ENCODE data around the gene ADAMTS15.

Gene ADAMTS15

DNA sequence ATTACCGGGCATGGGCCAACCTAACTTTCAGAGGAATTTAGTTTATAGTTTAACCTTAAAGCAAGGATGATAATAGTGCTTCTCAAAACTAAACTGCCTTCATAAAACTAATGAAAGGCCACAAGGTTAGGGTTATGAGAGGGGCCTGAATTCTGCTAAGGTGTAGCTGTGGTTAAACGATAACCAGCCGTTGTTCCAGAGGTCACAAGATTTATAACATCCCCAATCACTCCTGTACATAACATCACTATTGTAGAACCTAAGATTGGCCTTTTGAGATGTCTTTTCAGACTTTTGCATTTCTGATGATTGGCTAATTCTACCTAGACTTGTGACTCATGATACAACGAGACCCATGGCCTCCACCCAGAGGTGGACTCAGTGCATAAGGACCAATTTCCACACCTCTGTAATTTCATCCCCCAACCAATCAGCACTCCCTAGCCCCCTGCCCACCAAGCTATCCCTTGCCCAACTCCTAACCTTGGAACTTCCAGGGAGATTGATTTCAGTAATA, 69.8 kb downstream of the ADAMTS15 start:
- DNase-seq, result no peak

DNA sequence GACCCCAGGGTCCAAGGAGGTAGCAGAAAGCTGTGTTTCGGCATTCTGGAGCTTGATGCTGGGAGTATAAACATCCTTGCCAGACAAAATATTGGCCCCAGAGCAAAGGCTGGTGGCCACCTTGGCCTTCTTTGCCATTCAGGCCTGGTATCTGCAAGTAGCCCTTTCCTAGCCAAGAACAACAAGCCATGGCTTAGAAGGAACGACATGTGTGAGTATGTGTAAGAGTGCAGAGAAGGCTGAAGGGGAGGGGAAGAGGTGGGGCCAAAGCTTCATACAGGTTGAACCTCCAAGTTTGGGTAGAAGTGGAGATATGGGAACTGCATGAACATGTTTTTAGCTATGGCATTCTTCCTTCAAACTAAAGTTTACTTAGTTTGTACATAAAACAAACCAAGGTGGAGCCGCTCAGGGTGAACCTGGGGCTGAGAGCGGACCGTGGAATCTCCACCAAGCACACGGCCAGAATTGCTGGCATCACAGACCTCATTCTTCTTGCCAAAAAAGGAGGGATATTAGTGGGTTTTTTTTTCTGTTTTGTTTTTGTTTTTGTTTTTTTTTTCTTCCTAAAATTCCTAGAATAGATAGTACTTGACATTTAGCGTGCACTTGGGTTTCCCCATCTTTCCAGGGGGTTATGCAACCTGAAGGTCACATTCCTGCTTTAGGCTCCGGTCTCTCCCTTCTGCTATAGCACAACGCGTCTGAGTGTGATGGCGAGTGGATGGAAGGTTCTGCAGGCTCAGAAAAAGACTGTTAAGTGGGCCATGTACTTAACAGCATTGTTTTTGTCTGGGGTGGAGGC, 70.9 kb downstream of the ADAMTS15 start:
- DNase-seq, result no peak

- DNase-seq, result no peak
These were observed 71.8 kb downstream of the ADAMTS15 start for GRCh38 chr11:130520271-130520671.

DNA sequence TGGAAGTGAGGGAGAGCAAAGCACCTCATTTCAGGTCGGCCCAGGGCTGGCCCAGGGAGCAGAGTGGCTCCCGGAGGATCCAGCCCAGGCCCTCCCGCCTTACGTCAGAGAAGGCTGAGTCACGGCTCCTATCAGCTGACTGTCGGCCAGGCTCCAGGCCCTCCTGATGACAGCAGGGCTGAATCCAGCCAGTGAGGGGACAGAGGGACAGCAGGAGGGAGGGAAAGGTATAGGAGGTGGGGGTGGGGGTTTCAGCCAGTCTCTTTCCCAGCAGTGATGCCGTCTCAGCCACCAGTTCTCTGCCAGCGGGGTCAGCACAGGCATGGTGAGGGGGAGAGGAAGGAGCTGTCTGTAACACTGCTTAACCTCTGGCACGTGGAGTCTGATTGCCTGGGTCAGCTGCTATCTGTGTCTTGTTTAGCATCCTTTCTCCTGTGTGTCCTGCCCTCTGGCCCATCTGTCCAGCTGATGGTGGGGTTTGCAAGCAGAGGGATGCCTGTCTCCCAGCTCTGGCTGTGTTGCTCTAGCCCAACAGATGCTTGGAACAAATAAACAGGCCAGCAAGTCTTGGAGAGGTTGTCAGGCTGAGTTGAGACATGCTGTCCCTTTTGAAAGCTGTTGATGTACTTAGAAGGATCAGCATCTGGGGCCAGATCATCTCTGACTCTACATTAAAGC, 74.0 kb downstream of the ADAMTS15 start:
- no peak for DNase-seq

DNA sequence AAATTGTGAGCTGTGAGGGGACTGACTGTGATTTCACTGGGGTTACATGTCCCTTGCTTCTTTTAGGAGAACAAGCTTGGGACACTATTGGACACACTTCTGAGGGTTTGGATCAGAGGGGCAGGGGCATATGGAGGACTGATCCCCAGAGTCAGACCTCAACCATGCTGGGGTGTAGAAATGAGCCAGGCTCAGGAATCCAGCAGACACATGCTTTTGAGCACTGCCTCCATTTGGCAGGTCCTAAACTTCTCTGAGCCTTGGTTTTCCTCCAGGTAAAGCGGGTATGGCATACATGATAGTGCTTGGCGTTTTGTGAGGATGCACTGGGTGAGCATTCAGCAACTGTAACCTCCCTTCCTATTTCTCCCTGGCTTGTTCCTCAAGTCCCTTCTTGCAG, 74.7 kb downstream of the ADAMTS15 start:
- DNase-seq, result no peak

- DNase-seq, result no peak
These were observed 75.2 kb downstream of the ADAMTS15 start for GRCh38 chr11:130523609-130524008.

DNA sequence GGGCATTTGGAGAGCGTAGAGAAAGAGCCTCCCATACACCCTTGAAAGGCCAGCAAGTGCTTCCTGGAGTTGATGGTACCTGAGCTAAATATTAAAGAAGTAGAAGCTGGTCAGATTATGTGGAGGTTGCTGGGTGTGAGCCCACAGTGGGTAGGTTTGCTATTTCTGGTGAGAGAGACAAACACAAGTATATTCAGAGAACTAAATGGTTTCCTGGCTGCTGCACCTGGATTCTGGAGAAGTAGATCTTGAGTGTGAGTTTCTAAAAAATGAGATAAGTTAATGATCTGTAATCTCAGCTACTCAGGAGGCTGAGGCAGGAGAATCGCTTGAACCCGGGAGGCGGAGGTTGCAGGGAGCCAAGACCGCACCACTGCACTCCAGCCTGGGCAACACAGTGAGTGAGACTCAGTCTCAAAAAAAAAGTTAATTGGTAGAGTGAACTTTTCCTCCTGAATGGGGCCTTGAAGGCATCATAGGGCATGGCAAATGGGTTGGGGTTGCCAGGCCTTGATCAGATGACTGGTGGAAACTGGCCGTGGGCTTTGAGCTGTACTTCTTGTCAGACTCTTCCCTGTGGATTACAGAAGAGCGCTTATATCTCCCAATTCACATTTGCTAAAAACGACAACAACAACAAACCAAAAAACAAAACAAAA, 75.8 kb downstream of the ADAMTS15 start:
- DNase-seq, result no peak

DNA sequence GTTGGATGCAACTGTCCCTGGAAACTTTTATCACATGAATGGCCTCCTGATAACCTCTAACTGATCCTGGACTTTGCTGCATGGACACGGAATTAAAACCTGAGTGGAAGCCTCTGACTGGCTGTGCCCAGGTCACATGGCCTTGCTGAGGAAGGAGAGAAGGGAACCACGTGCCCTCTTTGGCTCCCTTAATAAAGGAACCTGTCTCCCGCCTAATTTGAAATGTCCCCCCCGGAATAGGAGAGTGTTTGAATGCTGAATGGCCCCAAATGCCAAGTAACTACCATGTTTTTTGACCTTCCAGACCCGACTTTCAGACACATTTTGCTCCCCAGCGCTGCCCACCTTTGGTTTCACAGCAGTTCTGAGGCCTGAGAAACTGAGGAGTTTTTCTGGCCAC, 76.9 kb downstream of the ADAMTS15 start:
- DNase-seq, result no peak

Measured in bone marrow (tissue), 2 donors.